ENCODE data around the gene ENDOD1. TPM values are rescaled to one million over a fixed set of nuclear protein-coding genes. Genes with fewer than 3 reads are reported as not detected.

ENDOD1 gene
- total RNA-seq, 1 donor from 2014 or later, result 32.2 TPM

DNA sequence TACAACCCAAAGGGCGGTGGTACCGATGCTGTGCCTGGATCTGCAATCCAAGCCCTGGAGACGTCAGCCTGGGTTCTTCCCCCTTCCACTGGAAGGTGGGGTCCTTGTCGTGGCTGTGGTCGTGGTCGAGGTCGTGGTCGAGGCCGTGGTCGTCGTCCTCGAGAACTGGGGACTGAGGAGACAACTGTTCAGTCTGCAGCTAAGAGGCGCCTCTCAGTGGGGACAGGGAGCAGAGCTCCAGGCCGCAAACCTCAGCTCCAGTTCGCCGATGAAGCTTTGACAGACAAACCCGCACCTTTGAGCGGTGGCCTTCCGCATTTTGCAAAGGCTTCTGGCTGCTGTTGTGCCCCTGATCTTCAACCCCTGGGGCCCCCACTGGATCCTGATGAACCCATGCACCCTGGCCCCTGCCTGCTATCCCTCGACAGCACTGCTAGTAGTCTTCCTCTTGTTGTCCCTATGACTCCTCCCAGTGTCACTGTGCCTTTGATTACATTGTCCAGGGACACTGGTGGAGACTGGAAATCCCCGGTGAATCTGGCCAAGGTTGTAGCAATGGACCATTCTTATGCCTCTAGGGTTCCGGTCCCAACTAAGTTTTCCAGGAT, 38.9 kb upstream of the ENDOD1 start:
- H3K27me3 ChIP-seq, result no peaks in the 10 kb centered on the region
- no peak overlapping the region for H3K27ac ChIP-seq
- TF ChIP-seq, protein P1, sequence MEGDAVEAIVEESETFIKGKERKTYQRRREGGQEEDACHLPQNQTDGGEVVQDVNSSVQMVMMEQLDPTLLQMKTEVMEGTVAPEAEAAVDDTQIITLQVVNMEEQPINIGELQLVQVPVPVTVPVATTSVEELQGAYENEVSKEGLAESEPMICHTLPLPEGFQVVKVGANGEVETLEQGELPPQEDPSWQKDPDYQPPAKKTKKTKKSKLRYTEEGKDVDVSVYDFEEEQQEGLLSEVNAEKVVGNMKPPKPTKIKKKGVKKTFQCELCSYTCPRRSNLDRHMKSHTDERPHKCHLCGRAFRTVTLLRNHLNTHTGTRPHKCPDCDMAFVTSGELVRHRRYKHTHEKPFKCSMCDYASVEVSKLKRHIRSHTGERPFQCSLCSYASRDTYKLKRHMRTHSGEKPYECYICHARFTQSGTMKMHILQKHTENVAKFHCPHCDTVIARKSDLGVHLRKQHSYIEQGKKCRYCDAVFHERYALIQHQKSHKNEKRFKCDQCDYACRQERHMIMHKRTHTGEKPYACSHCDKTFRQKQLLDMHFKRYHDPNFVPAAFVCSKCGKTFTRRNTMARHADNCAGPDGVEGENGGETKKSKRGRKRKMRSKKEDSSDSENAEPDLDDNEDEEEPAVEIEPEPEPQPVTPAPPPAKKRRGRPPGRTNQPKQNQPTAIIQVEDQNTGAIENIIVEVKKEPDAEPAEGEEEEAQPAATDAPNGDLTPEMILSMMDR (IDR thresholded peaks at IDR 0.05), result no peak
- no peaks in the 10 kb centered on the region for H3K4me1 ChIP-seq
- ATAC-seq (no peak), DNase-seq (no peak)
- intact Hi-C loops (cut with DNase I), result no loop called here
- no peaks in the 10 kb centered on the region for H3K9me3 ChIP-seq
- no peaks in the 10 kb centered on the region for H3K36me3 ChIP-seq
- H3K4me3 ChIP-seq, result no peak overlapping the region

DNA sequence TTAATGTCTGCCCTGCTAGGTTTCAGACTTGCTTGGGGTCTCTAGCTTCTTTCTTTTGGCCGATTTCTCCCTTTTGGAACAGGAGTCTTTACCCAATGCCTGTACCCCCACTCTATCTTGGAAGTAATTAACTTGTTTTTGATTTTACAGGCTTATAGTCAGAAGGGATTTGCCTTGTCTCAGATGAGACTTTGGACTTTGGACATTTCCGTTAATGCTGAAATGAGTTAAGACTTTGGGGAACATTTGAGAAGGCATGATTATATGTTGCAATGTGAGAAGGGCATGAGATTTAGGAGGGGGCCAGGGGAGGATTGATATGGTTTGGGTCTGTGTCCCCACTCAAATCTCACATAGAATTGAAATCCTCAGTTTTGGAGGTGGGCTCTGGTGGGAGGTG, 35.3 kb upstream of the ENDOD1 start:
- H3K36me3 ChIP-seq, result no peaks in the 10 kb centered on the region
- no peaks in the 10 kb centered on the region for H3K9me3 ChIP-seq
- no peak overlapping the region for H3K27ac ChIP-seq
- no peaks in the 10 kb centered on the region for H3K4me1 ChIP-seq
- intact Hi-C loops (cut with DNase I), result no loop called here
- no peak for ATAC-seq
- no peaks in the 10 kb centered on the region for H3K27me3 ChIP-seq
- no peak for DNase-seq
- no peak overlapping the region for H3K4me3 ChIP-seq
- TF ChIP-seq, protein P1 (IDR thresholded peaks at IDR 0.05), result no peak

DNA sequence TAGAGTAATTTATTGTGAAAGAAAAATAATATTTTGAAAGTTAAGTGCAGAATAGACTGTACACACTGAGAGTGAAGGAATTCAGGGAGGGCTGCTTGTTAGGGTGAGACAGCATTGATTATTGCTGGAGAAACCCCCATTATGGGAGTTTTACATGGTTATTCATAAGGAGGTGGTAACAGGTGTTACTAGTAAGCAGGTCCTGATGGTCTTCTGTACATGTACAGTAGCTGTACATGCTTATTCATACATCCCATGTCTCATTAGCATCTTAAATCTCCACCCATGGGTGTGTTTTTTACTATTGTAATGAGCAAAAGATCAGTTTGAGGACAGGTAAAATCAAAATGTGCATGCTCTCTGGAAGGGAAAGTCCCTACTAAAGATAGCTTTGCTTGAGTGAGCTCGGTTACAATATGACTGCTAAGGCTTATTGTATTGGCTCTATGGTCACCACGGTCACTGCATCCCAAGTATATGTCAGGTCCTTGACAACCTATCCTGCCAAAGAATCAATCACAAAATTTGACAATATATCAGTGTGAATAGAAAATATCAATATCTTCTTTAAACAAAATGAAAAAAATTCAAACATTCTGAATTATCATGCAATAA, 34.3 kb upstream of the ENDOD1 start:
- H3K27ac ChIP-seq, result no peak overlapping the region
- H3K4me1 ChIP-seq, result no peaks in the 10 kb centered on the region
- ATAC-seq, result no peak
- intact Hi-C loops (cut with DNase I), result no loop called here
- TF ChIP-seq, protein P1 (IDR thresholded peaks at IDR 0.05), result no peak
- no peak for DNase-seq
- no peaks in the 10 kb centered on the region for H3K36me3 ChIP-seq
- no peaks in the 10 kb centered on the region for H3K27me3 ChIP-seq
- H3K9me3 ChIP-seq, result no peaks in the 10 kb centered on the region
- no peak overlapping the region for H3K4me3 ChIP-seq

DNA sequence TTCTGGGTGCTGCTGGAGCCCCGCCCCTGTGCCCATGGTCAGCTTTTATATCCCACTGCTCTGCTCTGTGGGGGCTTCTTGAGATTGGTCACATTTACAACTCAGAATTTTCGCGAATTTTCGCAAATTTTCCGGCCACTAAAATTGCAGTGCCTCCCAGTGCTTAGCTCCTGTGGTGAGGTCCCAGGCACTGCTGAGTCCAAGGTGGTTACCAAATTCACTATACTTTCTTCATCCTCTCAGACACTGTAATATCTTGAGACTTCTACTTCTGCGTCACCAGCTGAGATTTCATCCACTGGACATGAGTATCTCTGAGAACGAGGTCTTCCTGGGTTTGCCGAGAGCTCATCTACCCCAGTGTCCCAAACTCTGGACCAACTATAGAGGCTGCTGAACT, 31.7 kb upstream of the ENDOD1 start:
- ATAC-seq, result no peak

DNA sequence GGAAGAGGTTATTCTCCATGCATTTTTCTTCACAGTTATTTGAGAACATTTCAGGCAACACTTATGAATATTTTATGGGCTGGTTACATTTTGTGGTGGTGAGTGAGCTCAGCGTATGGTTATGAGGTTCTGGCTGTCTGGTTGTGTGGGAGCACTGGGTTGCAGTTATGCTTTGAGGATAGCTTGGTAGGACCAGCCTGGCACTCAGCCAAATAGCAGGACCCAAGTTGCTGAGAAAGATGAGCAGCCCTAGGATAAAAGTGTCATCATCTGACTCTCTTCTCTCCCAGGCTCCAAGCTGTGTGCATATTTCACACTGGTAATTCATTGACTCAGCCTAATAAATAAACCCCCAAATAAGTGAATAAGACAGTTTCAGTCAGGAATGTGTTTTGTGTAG, 31.0 kb upstream of the ENDOD1 start:
- Histone ChIP-seq H3K27ac (no peak overlapping the region), H3K4me1 (no peaks in the 10 kb centered on the region), H3K36me3 (no peaks in the 10 kb centered on the region), H3K27me3 (no peaks in the 10 kb centered on the region), H3K9me3 (no peaks in the 10 kb centered on the region), H3K4me3 (no peak overlapping the region)
- TF ChIP-seq, protein P1 (IDR thresholded peaks at IDR 0.05), result no peak
- DNase-seq (no peak), ATAC-seq (no peak)
- intact Hi-C loops (cut with DNase I), result no loop called here

More for the DNA sequence above, 31.7 kb upstream of the ENDOD1 start:
- Histone ChIP-seq H3K27ac (no peak overlapping the region), H3K9me3 (no peaks in the 10 kb centered on the region), H3K27me3 (no peaks in the 10 kb centered on the region), H3K4me3 (no peak overlapping the region), H3K36me3 (no peaks in the 10 kb centered on the region), H3K4me1 (no peaks in the 10 kb centered on the region)
- no peak for DNase-seq
- TF ChIP-seq, protein P1 (IDR thresholded peaks at IDR 0.05), result no peak
- intact Hi-C loops (cut with DNase I), result no loop called here

Measured in upper lobe of right lung (tissue), 1 donor.